ENCODE results near the gene RNF125. TPM values are rescaled to one million over a fixed set of nuclear protein-coding genes. Genes with fewer than 3 reads are reported as not detected.

RNF125 gene
- total and polyA plus RNA-seq, 2 donors (not counting 1 experiment from before 2014, with no cell fraction given): 5.6 to 7.7 TPM

- POLR2A ChIA-PET: interaction anchor here (0.5 to 2.6 kb wide), 4 partner anchors 72 to 670 kb away, joined by 3 to 42 read pairs (median 22); partner anchors contain the start of genes RNF125 and TRAPPC8
- peak overlapping the region; percentile 100 for H3K27ac ChIP-seq (ENCODE audit: low read length in 2 of 2)
- peaks cover 35% of the 10 kb centered on the region for H3K4me1 Mint-ChIP-seq
- H3K4me1 ChIP-seq (ENCODE audit: control insufficient read depth in 2 of 2, insufficient read depth in 2 of 2, low read length in 2 of 2): peaks cover 29 to 34% of the 10 kb centered on the region in 2 donors
- no peaks in the 10 kb centered on the region for H3K9me3 ChIP-seq (ENCODE audit: control extremely low read depth in 1 of 3, control insufficient read depth in 2 of 3, insufficient read depth in 1 of 3, low read length in 2 of 3)
- TF ChIP-seq, protein P1, sequence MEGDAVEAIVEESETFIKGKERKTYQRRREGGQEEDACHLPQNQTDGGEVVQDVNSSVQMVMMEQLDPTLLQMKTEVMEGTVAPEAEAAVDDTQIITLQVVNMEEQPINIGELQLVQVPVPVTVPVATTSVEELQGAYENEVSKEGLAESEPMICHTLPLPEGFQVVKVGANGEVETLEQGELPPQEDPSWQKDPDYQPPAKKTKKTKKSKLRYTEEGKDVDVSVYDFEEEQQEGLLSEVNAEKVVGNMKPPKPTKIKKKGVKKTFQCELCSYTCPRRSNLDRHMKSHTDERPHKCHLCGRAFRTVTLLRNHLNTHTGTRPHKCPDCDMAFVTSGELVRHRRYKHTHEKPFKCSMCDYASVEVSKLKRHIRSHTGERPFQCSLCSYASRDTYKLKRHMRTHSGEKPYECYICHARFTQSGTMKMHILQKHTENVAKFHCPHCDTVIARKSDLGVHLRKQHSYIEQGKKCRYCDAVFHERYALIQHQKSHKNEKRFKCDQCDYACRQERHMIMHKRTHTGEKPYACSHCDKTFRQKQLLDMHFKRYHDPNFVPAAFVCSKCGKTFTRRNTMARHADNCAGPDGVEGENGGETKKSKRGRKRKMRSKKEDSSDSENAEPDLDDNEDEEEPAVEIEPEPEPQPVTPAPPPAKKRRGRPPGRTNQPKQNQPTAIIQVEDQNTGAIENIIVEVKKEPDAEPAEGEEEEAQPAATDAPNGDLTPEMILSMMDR (IDR thresholded peaks at IDR 0.05): no peak
- TF ChIP-seq EZH2 (IDR thresholded peaks at IDR 0.05; ENCODE audit: borderline replicate concordance, insufficient read depth, low read depth, low read length, poor library complexity, severe bottlenecking): no peak
- peak overlapping the region; percentile 80 for H2AFZ ChIP-seq (ENCODE audit: insufficient read depth, low read depth, low read length, poor library complexity, severe bottlenecking)
- CTCF ChIA-PET: interaction anchor here (1.0 to 2.7 kb wide), 3 partner anchors 19 to 149 kb away, joined by 3 to 12 read pairs (median 9); partner anchors contain the start of genes RNF125 and TRAPPC8
- H4K20me1 ChIP-seq (ENCODE audit: control insufficient read depth, insufficient read depth, low read length, poor library complexity, severe bottlenecking): peaks cover 38% of the 10 kb centered on the region
- H3K4me3 Mint-ChIP-seq: peak overlapping the region; percentile 93
- intact Hi-C loops (cut with micrococcal nuclease): loop anchor here (5.0 kb wide), 2 partner anchors 44 to 711 kb away; no protein-coding TSS in a partner anchor
- no CpG with 5 or more reads among the region's 7 CpGs for WGBS (ENCODE audit: insufficient coverage)
- DNase-seq (no peak), ATAC-seq (ENCODE audit: low read depth) (no peak)
- no peaks in the 10 kb centered on the region for H3K27me3 ChIP-seq (replicated peaks in 1 of 4; ENCODE audit: control extremely low read depth in 1 of 4, control insufficient read depth in 3 of 4, insufficient read depth in 4 of 4, low read length in 3 of 4)
- peaks cover 0 to 20% of the 10 kb centered on the region in 2 experiments for H3K36me3 ChIP-seq (replicated peaks in 1 of 2; ENCODE audit: control extremely low read depth in 1 of 2, control insufficient read depth in 1 of 2, extremely low read depth in 1 of 2, insufficient read depth in 2 of 2, low read length in 1 of 2)
- H3K27ac Mint-ChIP-seq: peak overlapping the region; percentile 98
- H3K4me3 ChIP-seq (ENCODE audit: control extremely low read depth in 1 of 5, extremely low read depth in 1 of 5, insufficient read depth in 1 of 5, low read depth in 2 of 5, low read length in 4 of 5): peak overlapping the region; percentile 53 to 96 (median 90)
- H3K27me3 Mint-ChIP-seq: no peaks in the 10 kb centered on the region
- peak overlapping the region; percentile 95 for H3K4me2 ChIP-seq (replicated peaks; ENCODE audit: low read depth, low read length, poor library complexity, severe bottlenecking)
- H3K9me3 Mint-ChIP-seq (ENCODE audit: insufficient read depth): no peaks in the 10 kb centered on the region
- peaks cover 28% of the 10 kb centered on the region for H3K79me2 ChIP-seq (ENCODE audit: control insufficient read depth, insufficient read depth, low read length)
- H3K9ac ChIP-seq (ENCODE audit: low read length): peak overlapping the region; percentile 99
Observed at GRCh38 chr18:32091325-32091723, 72.7 kb downstream of the RNF125 start.

Measured in B cell (primary cell).